AG08395 (cell line): Measurements from ENCODE around the gene BRINP1.
A peak's percentile ranks its signal among the peaks of the same experiment; 100 is the strongest.

ENCODE experiments used
- DNase-seq: peaks from one replicate; pipeline ENCODE4 v3.0.0; 2012; ENCODE audit warnings: mixed read lengths, low spot score

Gene BRINP1

DNA sequence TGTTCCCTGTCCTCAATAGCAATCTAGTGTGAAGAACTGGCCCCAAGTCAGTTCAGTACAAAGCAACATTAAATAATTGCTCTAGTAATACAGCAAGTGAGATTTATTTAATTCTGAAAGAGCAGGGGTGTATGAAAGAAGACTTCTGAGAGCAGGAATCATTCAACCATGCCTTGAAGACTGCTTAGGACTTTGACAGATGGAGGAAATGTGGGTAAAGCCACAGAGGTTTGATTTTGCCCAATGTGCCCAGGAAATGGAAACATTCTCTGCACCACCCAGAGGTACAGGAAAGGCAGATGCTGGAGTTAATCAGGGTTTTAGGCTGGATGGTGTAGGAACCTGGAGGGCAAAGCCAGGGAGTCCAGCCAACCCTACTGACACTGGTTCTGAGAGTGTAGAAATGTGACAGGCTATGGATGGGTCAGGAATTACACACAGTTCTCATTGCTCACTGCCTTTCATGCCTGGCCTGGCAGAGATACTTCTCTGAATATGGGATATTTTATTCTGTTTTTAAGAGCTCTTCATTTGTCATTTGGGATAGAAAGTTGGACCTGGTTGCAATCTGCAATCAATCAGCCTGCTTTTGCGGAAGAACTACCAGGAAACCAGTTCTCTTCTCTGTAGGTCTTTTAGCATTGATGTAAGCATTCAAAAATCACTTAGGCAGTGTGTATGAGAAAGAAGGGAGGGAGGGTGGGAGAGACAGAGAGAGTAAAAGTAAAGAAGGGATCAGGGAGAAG lies 88.3 kb downstream of the BRINP1 start:
- no peak for DNase-seq

DNA sequence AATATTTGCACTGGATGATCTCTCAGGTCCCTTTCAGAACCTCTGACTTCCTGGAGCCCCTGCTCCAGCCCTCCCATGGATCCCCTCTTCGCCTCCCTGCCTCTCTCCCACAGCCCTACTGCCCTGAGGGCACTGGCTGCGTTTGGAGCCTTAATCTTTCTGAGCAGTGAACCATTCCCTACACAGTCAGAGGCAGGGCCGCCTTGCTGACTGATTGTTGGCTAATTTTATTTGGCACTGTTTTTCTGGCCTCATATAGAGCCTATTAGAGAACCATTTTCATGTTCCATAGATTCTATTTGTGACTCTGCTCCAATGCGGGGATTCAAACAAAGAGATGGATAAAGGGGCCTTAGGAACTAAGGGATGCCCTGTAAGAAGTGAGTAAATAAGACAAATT lies 91.1 kb downstream of the BRINP1 start:
- DNase-seq, result no peak

DNA sequence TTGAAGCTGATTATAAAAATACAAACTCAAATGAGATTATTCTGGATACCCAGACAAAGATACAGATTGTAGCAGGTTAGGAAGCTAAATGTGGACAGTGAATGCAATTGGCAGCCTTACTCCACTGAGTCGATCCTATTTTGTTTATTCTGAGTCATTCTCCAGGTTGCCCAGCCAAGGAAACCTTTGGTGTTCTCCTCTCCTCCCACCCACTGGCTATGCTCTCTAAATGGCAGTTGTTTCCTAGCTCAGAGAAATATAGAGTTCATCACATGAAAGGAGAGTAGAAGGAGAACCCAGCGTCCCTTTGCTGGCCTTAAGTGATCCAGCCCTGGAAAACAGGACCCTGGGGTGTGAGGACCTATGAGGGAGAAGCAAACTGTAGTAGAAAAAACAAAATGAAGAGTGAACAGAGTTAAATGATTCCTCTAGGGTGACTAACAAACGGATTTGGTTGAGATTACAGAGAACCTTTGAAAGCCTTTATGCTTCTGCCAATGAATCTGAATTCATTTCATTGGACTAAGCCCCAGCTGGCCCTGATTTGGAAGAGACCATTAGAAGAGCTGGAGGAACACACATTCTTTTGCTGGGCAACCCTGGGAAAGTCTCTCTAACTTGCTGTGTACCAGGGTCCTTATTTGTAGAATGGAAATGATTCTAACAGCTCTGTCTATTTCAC lies 95.1 kb downstream of the BRINP1 start:
- no peak for DNase-seq

DNA sequence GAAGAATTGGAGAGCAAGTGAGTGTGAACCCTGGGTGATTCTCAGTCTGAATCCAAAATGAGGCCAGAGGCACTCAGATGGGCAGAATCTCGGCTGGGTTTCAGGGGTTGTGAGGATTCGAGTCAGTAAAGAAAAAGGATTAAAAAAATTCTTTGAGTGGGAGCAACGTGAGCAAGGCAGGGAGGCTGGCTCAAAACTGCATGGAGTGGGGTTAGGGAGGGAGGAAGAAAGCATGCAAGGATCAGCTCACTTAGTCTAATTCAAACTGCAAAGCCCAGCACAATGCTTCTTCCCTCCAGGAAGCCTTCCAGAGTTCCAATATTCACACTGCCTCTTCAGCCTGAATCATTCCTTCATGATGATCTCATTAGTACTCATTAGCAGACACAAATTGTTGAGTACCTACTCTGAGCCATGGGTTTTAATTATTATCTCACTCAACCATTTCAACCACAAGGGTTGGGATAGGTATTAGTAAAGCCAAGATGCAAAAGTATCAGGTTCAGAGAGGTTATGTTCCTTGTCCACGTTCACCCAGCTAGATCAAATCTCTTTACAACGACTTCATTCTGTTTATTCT lies 95.8 kb downstream of the BRINP1 start:
- no peak for DNase-seq

DNA sequence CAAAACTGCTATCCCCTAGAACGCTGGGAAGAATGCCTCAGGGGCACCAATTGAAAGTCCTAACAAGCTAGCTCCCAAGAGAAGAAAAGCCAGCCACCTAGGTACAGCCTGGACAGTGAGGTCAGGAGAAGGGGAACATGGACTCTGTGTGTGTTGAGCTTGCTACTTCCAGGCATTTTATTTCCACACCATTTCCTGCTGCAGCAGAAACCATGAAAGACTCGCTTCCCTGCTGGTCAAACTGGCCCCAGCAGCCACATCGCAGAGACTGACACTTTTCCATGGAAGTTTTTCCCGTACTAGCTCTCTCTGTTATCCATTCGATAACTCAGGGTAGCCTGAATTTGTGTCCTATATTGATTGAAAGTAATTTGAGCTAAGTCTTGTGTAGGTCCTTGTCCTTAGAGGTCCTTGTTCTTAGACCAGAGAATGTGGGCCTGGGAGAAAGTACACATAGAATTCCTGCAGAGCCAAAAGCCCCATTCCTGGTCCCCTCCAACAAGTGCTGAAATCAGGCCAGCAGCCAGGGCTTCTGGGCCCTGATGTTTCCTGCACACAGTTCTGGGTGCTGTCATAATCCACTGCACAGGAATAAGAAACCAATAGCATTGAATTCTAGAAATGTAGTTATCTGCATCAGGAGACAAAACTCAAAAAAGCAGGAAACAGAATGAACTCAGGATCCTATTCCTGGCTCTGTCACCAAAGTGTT lies 96.6 kb downstream of the BRINP1 start:
- no peak for DNase-seq

DNA sequence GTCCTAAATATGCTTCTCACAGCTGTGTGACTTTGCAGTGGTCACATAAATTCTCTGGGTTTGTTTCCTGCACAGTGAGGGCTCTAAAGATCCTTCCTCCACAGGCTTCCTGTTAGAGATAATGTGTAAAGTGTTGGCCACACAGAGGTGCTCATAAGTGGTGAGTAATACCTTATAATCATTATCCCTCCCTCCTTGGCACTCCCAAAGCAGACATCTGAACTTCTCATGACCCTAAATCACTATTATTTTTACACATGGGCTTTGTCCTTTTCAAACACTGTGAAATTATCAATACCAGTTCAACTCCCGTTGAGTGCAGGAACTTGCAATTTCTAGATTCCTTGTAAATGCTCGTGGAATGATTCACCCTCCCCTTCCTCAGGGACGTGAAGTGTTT lies 100.2 kb downstream of the BRINP1 start:
- no peak for DNase-seq

DNA sequence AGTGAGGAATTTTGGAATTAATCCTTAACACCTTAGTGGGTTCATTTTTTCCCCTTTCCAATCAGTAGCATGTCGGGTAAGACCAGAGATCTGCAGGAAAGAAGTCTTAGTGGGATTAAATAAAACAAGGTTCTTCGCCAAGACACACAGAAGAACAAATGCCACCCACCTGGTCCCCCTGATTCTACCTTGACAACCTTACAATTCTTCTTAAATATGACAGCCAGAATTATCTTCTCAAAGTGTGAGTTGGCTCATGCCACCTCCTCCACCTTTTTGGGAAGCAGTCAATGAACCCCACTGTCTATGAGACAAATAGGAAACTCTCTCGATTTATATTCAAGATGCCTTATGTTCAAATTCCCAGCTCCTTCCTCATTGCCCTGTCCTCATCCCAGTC lies 105.1 kb downstream of the BRINP1 start:
- no peak for DNase-seq

DNA sequence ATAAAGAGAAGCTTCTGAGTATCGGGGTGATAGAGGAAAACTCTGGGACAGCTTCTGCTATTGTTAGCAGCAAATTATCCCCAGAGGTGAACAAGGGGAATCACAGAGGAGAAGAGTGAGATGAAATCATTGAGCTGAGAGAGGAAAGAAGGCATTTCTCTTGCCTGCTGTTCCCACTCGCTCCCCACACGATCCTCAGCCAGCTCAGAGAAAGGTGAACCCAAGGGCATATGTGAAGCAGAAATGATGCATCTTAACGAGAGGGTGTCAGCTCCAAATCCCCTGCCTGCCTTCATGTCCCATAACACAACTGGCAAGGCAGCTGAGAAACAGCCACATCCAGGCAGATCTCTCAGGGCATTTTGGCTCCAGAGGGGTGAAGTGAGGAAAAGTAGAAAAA lies 111.6 kb downstream of the BRINP1 start:
- DNase-seq, result no peak

DNA sequence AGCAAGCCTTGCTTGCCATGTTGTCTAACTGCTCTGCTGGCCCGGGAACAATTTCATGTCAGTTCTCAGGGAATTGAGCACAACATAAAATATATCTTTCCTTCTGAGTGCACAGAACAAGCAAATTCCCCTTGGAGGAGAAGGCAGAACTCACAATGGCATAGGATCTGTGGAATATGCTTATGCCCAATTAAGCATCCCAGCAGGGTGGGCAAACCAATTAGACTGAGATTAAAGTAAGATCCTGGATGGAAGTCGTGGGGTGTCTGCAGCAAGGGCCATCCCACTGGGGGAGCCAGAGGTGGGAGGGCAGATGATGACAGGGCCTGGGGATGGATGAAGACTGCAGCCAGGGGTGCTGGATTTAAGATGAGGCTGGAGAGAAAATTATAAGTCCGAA lies 114.1 kb downstream of the BRINP1 start:
- DNase-seq, result no peak

DNA sequence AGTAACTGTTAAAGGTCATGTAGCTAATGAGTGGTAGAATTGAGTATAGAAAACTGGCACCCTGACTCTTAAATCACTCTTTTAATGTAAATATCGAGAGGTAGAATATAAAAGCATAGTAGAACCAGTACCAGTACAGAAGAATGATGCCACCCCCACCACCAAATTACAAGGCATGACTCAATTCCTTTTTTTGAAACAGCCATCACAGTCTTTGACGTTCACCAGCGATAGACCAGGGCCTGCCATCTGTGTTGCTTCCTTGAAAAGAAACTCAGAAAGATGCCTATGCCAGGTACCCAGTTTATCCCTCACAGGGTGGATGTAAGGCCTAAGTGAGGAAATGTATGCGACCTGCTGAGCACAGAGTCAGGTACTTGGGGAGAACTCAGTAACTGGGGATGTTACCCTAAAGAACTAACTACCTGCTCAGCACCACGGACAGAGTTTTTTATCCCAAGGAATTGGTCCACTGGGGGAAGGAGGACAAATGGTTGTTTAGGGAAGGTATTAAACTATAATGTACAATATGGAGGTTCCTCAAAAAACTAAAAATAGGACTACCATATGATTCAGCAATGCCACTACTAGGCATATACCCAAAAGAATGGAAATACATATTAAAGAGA lies 116.5 kb downstream of the BRINP1 start:
- DNase-seq, result no peak

DNA sequence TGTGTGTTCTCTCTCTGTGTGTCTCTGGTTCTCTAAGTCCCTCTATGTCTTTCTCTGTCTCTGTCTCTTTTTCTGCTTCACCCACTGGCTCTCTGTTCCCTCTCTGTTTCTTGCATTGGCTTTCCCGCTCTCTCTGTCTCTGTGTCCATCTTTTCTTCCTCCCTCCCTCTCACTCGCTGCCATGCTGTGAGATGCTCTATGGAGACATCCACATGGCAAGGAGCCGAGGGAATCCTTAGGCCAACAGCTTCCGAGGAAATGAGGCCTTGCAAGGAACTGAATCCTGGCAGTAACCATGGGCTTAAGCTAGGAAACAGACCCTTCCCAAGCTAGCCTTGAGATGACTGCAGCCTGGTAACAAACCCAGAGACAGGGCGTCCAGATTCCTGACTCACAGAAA lies 117.3 kb downstream of the BRINP1 start:
- DNase-seq, result no peak

DNA sequence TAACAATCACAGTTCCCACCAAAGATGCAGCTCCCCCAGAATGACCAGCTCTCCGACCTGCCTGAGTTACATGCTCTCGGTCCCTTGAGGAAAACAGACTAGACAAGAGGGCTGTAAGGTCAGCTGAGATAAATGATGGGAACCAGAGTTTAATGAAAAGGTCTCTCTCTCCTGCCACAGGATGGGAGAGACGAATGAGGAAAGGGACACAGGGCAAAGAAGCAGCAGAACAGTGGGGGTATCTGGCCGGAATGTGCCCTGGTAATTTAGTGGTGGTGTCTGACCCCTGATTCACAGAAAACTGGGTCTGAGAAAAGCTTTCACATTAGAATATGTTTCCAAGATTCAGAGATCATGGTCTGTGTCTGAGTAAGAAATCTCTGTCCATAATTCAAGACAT lies 118.5 kb downstream of the BRINP1 start:
- no peak for DNase-seq

DNA sequence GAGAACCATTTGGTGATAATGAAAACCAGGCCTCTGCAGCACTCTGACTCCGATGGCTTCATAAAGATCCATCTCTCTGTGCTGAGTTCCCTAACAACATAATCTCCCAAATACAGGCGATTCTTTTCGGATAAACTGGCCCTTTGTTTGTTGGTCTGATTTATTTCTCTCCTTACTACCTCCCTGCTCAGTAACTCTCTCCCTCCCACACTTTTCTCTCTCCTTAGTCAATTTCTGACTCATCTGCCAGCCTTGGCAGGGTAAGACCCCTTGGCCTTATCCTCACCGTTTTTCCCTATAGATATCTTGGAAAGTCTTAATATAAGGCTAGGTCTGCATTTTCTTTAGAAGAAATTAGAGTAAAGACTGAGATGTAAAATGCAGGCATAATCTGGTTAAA lies 128.7 kb downstream of the BRINP1 start:
- DNase-seq, result no peak

DNA sequence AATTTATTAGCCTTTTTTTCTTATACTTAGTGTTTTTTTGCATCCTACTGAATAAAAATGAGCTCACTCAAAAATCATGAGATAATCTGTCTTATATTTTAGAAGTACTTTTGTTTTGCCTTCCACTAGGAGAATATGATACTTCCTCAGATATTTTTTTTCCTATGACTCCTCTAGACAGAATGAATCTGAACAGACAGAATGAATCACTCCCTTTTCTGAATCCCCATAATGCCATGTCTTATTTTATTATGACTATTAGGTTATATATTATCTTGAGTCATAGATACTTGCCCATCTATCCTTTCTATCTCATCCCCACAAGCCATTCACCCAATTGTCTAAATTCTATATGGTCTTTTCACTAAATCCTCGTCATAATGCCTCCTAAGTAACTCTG lies 134.6 kb downstream of the BRINP1 start:
- no peak for DNase-seq

DNA sequence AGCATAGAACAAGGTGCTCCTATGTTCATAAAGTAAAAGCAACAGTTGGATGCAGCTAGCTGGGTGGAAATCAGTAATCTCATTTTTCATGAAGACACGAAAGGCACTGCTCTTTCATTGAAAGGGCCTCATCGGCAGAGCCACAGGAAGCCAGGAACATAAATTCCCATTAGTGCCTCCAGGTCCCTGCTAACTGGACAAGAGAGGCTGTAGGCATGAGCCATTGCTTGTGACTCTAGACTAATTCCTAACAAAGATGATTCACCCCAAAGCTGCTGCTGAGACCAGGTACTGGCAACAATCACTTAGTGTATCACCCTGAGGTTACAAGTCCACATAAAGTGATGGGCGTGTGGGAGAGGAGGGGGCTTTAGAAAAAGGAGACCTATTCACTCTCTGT lies 141.8 kb downstream of the BRINP1 start:
- no peak for DNase-seq

DNA sequence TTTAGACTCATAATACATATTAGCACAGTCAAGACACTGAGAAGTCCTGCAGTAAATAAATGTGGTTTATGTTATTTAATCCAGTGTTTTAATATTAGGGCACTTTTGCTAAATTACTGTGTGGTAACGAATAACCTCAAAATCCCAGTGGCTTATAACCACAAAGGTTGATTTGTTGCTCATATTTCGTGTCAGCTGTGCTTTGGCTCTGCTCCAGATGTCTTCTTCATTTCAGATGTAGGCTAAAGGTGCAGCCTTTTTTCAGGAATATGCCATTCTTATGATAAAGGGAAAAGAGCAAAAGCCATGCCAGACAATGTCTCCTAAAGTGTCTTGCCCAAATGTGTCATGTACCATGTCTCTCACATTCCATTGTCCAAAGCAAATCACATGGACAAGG lies 144.8 kb downstream of the BRINP1 start:
- DNase-seq, result no peak

DNA sequence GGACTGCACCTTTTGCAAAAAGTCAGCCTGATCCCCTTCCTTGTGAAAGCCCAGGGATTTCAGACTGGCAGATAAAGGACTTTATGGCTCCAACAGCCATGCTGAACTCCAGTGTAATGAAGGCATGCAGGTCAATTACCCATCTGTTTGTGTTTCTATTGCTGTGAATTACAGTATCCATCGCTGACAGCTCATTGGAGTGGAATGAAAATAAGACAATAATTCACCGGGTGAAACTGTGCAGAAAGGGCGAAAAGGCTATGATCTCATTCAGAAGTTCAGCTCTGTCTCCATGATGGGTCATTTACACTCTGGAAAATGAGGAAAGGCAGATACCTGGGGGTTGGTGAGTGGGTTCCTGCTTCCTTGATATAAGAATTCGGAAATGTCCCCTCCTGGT lies 148.0 kb downstream of the BRINP1 start:
- peak; percentile 50 for DNase-seq

DNA sequence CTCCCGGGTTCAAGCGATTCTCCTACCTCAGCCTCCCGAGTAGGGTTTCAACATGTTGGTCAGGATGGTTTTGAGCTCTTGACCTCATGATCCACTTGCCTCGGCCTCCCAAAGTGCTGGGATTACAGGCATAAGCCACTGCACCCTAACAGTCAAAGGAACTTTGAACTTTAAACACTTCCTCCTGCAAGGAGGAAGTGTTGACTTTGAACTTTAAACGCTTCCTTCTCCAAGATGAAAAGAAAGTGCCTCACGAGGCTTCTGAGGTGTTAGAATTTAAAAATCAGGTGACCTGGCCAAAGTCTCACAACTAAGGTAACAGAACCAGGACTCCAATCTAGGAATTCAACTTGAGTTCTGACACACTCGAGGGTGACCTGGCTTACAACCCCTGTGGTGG lies 150.9 kb downstream of the BRINP1 start:
- no peak for DNase-seq

DNA sequence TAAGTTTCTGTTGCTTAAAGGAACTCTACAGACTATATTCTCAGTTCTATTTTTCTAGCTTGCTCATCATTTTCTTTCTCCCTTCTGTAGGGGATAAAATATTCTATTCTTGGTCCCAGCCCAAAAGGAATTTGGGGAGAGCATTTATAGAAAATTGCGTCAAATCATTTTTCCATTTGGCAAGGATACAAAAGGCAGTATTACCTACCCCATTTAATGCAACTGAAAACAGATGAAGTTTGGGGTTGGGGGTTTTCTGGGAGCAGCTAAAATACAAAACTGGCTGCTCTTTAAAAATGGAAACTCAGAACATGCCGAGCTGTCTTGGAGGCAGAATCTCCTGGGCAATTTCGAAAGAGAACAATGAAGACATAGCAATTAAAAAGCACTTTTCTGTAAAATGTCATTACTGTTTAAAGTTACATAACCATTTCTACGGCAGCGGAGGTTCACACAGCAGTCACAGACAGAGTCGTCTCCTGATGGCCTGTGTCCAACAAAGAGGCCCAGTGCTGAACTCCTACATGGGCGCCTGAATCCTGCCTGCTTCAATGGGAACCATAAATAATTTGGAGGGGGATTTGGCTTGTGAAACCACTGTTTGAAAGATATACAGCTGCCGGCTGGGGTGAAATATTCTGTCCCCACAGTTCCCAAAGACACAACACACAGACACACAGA lies 152.4 kb downstream of the BRINP1 start:
- peak; percentile 22 for DNase-seq

DNA sequence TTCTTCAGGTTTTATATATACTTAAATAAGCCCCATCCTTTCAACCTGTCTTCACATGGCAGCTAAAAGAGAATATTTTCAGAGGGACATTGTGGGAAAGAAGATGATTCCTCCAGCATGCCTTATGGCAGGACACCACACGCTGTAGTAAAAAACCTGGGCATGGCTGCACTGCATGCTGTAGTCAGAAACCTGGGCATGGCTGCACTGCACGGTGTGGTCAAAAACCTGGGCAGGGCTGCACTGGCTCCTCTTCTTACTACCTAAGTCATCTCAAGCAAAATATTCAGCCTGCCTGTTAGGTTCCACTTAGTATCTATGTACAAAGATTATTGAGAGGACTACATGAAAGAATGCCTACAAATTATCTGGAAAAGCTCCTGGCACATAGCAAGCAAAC lies 153.6 kb downstream of the BRINP1 start:
- DNase-seq, result no peak

DNA sequence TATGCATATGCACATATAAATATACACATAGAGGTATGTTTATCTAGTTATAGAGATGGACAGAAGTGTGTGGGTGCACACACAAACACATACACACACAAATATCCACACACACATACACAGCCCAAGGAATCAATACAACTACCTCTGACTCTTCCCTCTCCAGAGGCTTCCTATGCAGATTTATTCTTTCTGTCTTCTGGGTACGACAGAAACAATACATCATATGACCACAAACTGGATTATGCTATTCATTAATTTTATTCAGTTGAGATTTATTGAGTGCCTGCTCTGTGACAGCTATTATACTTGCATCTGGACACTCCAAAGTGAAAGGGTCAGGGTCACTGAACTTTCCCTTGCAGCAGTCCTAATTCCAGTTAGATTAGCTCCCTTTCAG lies 155.8 kb downstream of the BRINP1 start:
- DNase-seq, result no peak
